HepG2 (cell line): ENCODE measurements around the gene ZNF524. TPM values are rescaled to one million over a fixed set of nuclear protein-coding genes. Genes with fewer than 3 reads are reported as not detected.

ENCODE experiments used
- CBX1 ChIP-seq: IDR thresholded peaks from one replicate; pipeline ENCODE4 v1.6.1; 2016; ENCODE audit warnings: antibody characterized with exemption, low read depth
- CBX5 ChIP-seq: sonication (generic); formaldehyde crosslinking; IDR thresholded peaks from 2 replicates; pipeline ENCODE4 v1.4.0; 2020; ENCODE audit warnings: missing genetic modification reagents, borderline replicate concordance
- CEBPZ ChIP-seq: IDR thresholded peaks from 2 replicates; pipeline ENCODE4 v1.6.1; 2012; ENCODE audit warnings: low read length, improper control_type of control experiment
- KDM1A ChIP-seq: IDR thresholded peaks from 2 replicates; pipeline ENCODE4 v1.6.1; 2016; ENCODE audit warnings: missing compliant biosample characterization
- MLXIP ChIP-seq: sonication (generic); formaldehyde crosslinking; IDR thresholded peaks from 2 replicates; pipeline ENCODE4 v1.9.0; 2021; ENCODE audit warnings: missing genetic modification reagents, borderline replicate concordance
- ZBTB37 ChIP-seq: sonication (generic); formaldehyde crosslinking; IDR thresholded peaks from 2 replicates; pipeline ENCODE4 v1.4.0; 2020; ENCODE audit warnings: mild to moderate bottlenecking, missing genetic modification reagents
- ZFP37 ChIP-seq: sonication (generic); formaldehyde crosslinking; IDR thresholded peaks from 2 replicates; pipeline ENCODE4 v1.4.0; 2020; ENCODE audit warnings: missing genetic modification reagents, borderline replicate concordance
- ZNF432 ChIP-seq: sonication (generic); formaldehyde crosslinking; IDR thresholded peaks from 2 replicates; pipeline ENCODE4 v1.5.0; 2020; ENCODE audit warnings: missing genetic modification reagents, mild to moderate bottlenecking, borderline replicate concordance
- polyA plus RNA-seq, 8 experiments: library from polyadenylated mRNA; depleted of rRNA in 3 of 8; stranded (reverse) in 7 of 8; unstranded in 1 of 8; fragments of >200 nt; fragmentation: Illumina TruSeq in 4 of 8; extraction: Trizol in 4 of 8; gene quantifications; 2 replicates each; pipeline versions ENCODE4 v1.2.1 to v1.2.3, GENCODE V29; 2011 to 2016; ENCODE audit warnings: low read depth in 4 of 8, missing spikeins in 1 of 8, mixed read lengths in 1 of 8; ENCODE audit not compliant: insufficient read depth in 1 of 8
- total RNA-seq, 5 experiments: library from RNA; depleted of rRNA; stranded (reverse); fragments of >200 nt; fragmentation: Illumina TruSeq; extraction: Trizol; gene quantifications; 2 replicates each; pipeline ENCODE4 v1.2.3, GENCODE V29; 2016; ENCODE audit warnings: low read depth in 1 of 5
- TF ChIP-seq, protein P1 (sequence below): sonication (generic); formaldehyde crosslinking; IDR thresholded peaks from 2 replicates; pipeline ENCODE4 v1.4.0; 2020; ENCODE audit warnings: missing genetic modification reagents, mild to moderate bottlenecking, borderline replicate concordance
- TF ChIP-seq, protein P2 (sequence below): sonication (generic); formaldehyde crosslinking; IDR thresholded peaks from 2 replicates; pipeline ENCODE4 v1.4.0; 2020; ENCODE audit warnings: missing genetic modification reagents, borderline replicate concordance

Gene ZNF524
- total and polyA plus RNA-seq, 2 of the 13 experiments (the other 11 are each of a cell fraction or from before 2014, with no cell fraction given): 3.2 to 4.6 TPM

DNA sequence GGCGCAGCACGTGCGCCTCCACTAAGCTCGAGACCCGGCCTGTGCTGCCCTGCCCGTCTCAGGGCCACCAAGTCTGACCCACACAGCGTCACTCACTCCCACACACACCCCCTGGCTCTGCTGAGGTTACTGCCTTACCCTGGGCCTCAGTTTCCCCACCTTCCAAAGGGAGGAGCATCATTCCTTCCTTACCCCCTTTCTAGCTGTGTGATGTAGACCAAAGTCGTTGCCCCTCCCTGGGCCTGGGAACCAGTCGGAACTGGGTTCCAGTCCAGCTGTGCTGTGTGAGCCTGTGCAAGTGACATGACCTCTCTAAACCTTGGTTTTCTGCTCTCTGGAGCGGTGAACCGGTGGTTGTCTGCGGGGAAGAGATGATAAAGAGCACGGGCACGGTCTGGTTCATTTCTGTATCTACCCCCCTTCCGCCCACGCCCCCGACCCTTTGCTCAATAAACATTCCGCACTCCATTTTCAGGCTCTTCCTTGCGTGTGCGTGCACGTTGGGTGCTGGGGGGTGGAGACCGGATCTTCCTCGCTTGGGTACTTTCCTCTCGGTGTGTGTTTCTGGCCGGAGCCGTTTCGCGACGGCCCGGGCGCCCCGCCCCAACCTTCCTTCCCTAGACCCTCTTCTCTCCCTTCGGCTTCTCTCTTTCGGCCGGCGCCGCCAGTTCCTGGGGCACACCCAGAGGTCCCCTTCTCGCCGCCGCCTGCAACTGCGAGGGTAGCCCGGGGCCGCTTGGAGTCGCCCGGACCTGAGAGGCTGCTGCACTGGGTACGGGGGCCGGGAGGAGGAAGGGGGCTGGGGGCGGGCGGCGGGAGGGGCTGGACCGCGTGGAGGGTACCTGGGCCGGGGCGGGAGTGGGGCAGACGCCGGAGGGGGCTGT lies 43.2 kb downstream of the ZNF524 start, which contains the start of gene ZNF581 (continued):
- TF ChIP-seq KDM1A (CRISPR knock-in tag) (no peak), ZFP37 (CRISPR knock-in tag) (no peak), CBX1 (no peak), CBX5 (CRISPR knock-in tag) (no peak), MLXIP (no peak), ZBTB37 (CRISPR knock-in tag) (no peak), ZNF432 (no peak), CEBPZ (no peak)
- TF ChIP-seq, protein P1, sequence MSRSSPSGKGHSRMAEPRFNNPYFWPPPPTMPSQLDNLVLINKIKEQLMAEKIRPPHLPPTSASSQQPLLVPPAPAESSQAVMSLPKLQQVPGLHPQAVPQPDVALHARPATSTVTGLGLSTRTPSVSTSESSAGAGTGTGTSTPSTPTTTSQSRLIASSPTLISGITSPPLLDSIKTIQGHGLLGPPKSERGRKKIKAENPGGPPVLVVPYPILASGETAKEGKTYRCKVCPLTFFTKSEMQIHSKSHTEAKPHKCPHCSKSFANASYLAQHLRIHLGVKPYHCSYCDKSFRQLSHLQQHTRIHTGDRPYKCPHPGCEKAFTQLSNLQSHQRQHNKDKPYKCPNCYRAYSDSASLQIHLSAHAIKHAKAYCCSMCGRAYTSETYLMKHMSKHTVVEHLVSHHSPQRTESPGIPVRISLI (CRISPR knock-in tag): peak; percentile 26; the same call in 1 of the 2 replicates
- TF ChIP-seq, protein P2, sequence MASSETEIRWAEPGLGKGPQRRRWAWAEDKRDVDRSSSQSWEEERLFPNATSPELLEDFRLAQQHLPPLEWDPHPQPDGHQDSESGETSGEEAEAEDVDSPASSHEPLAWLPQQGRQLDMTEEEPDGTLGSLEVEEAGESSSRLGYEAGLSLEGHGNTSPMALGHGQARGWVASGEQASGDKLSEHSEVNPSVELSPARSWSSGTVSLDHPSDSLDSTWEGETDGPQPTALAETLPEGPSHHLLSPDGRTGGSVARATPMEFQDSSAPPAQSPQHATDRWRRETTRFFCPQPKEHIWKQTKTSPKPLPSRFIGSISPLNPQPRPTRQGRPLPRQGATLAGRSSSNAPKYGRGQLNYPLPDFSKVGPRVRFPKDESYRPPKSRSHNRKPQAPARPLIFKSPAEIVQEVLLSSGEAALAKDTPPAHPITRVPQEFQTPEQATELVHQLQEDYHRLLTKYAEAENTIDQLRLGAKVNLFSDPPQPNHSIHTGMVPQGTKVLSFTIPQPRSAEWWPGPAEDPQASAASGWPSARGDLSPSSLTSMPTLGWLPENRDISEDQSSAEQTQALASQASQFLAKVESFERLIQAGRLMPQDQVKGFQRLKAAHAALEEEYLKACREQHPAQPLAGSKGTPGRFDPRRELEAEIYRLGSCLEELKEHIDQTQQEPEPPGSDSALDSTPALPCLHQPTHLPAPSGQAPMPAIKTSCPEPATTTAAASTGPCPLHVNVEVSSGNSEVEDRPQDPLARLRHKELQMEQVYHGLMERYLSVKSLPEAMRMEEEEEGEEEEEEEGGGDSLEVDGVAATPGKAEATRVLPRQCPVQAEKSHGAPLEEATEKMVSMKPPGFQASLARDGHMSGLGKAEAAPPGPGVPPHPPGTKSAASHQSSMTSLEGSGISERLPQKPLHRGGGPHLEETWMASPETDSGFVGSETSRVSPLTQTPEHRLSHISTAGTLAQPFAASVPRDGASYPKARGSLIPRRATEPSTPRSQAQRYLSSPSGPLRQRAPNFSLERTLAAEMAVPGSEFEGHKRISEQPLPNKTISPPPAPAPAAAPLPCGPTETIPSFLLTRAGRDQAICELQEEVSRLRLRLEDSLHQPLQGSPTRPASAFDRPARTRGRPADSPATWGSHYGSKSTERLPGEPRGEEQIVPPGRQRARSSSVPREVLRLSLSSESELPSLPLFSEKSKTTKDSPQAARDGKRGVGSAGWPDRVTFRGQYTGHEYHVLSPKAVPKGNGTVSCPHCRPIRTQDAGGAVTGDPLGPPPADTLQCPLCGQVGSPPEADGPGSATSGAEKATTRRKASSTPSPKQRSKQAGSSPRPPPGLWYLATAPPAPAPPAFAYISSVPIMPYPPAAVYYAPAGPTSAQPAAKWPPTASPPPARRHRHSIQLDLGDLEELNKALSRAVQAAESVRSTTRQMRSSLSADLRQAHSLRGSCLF (CRISPR knock-in tag): no peak
